Ascending aorta (tissue), 2 donors: ENCODE data around the gene SRSF7. TPM values are rescaled to one million over a fixed set of nuclear protein-coding genes. Genes with fewer than 3 reads are reported as not detected.

Experiments used
- DNase-seq, 2 donors: peaks; one replicate each; pipeline ENCODE4 v3.0.0-alpha.2; 2019; ENCODE audit warnings: low spot score in 2 of 2
- H3K27ac ChIP-seq, 2 donors: fragments of 200-600 bp; sonication (generic); one replicate each; pipeline ENCODE4 v1.5.1; 2016 to 2017; ENCODE audit warnings: mild to moderate bottlenecking in 1 of 2
- H3K27me3 ChIP-seq: fragments of 200-600 bp; sonication (generic); one replicate; pipeline ENCODE4 v1.5.1; 2017
- H3K36me3 ChIP-seq, 2 donors: fragments of 200-600 bp; sonication (generic); one replicate each; pipeline ENCODE4 v1.5.1; 2016
- H3K4me1 ChIP-seq, 2 donors: fragments of 200-600 bp; sonication (generic); one replicate each; pipeline ENCODE4 v1.5.1; 2016 to 2017; ENCODE audit warnings: mild to moderate bottlenecking in 1 of 2
- H3K4me3 ChIP-seq, 2 donors: fragments of 200-600 bp; sonication (generic); one replicate each; pipeline ENCODE4 v1.5.1; 2016 to 2017; ENCODE audit warnings: mild to moderate bottlenecking in 1 of 2
- H3K9me3 ChIP-seq, 2 donors: fragments of 200-600 bp; sonication (generic); one replicate each; pipeline ENCODE4 v1.5.1; 2016
- intact Hi-C: fragments of 100-400 bp; cut with DNase I; formaldehyde crosslinking; loops from one replicate; pipeline ENCODE4 v1.15.1; 2023
- total RNA-seq: library from RNA; depleted of rRNA; stranded (reverse); fragments of >200 nt; gene quantifications from one replicate; pipeline ENCODE4 v1.1.0, GENCODE V29; 2016
- TF ChIP-seq, protein P1 (sequence below), 3 experiments: fragments of 200-600 bp in 2 of 3; fragments of 450-650 bp in 1 of 3; sonication (generic) in 2 of 3; IDR thresholded peaks; one replicate each; pipeline ENCODE4 v1.5.1; 2016 to 2019; ENCODE audit warnings: antibody characterized with exemption in 3 of 3, mild to moderate bottlenecking in 1 of 3, moderate library complexity in 1 of 3

Gene SRSF7
- total RNA-seq, 1 donor from 2014 or later, result 54.1 TPM

GRCh38 chr2:38747819-38748218 lies 3.3 kb downstream of the SRSF7 start:
- intact Hi-C loops, result no loop called here
- no peaks in the 10 kb centered on the region for H3K27me3 ChIP-seq
- peaks cover 52 to 65% of the 10 kb centered on the region in 2 donors for H3K36me3 ChIP-seq
- DNase-seq, result no peak
- H3K9me3 ChIP-seq, result no peaks in the 10 kb centered on the region
- H3K4me3 ChIP-seq, result no peak overlapping the region
- TF ChIP-seq, protein P1, sequence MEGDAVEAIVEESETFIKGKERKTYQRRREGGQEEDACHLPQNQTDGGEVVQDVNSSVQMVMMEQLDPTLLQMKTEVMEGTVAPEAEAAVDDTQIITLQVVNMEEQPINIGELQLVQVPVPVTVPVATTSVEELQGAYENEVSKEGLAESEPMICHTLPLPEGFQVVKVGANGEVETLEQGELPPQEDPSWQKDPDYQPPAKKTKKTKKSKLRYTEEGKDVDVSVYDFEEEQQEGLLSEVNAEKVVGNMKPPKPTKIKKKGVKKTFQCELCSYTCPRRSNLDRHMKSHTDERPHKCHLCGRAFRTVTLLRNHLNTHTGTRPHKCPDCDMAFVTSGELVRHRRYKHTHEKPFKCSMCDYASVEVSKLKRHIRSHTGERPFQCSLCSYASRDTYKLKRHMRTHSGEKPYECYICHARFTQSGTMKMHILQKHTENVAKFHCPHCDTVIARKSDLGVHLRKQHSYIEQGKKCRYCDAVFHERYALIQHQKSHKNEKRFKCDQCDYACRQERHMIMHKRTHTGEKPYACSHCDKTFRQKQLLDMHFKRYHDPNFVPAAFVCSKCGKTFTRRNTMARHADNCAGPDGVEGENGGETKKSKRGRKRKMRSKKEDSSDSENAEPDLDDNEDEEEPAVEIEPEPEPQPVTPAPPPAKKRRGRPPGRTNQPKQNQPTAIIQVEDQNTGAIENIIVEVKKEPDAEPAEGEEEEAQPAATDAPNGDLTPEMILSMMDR (IDR thresholded peaks at IDR 0.05), result no peak
- H3K27ac ChIP-seq, result no peak overlapping the region
- peaks cover 5 to 28% of the 10 kb centered on the region in 2 donors for H3K4me1 ChIP-seq

- TF ChIP-seq, protein P1 (IDR thresholded peaks at IDR 0.05), result no peak
- Histone ChIP-seq H3K9me3 (no peaks in the 10 kb centered on the region), H3K27me3 (no peaks in the 10 kb centered on the region), H3K4me3 (no peak overlapping the region), H3K4me1 (peaks cover 5 to 28% of the 10 kb centered on the region in 2 donors), H3K27ac (peak overlapping the region in 1 of 2 donors; percentile 27), H3K36me3 (peaks cover 56 to 72% of the 10 kb centered on the region in 2 donors)
- no peak for DNase-seq
- intact Hi-C loops, result no loop called here
Observed at GRCh38 chr2:38747007-38747424, 4.1 kb downstream of the SRSF7 start.

GRCh38 chr2:38745267-38745666 lies 5.9 kb downstream of the SRSF7 start:
- DNase-seq, result no peak
- peaks cover 56 to 76% of the 10 kb centered on the region in 2 donors for H3K36me3 ChIP-seq
- H3K27ac ChIP-seq, result no peak overlapping the region
- H3K9me3 ChIP-seq, result no peaks in the 10 kb centered on the region
- TF ChIP-seq, protein P1 (IDR thresholded peaks at IDR 0.05), result no peak
- no peak overlapping the region for H3K4me3 ChIP-seq
- intact Hi-C loops, result no loop called here
- peaks cover 5 to 27% of the 10 kb centered on the region in 2 donors for H3K4me1 ChIP-seq
- no peaks in the 10 kb centered on the region for H3K27me3 ChIP-seq

GRCh38 chr2:38744399-38744780 lies 6.8 kb downstream of the SRSF7 start:
- Histone ChIP-seq H3K4me1 (peaks cover 2 to 24% of the 10 kb centered on the region in 2 donors), H3K9me3 (no peaks in the 10 kb centered on the region), H3K27ac (no peak overlapping the region), H3K27me3 (no peaks in the 10 kb centered on the region), H3K36me3 (peaks cover 56 to 74% of the 10 kb centered on the region in 2 donors), H3K4me3 (no peak overlapping the region)
- intact Hi-C loops, result loop anchor here (5.0 kb wide), 1 partner anchor 427 kb away; no protein-coding TSS in a partner anchor
- TF ChIP-seq, protein P1 (IDR thresholded peaks at IDR 0.05), result no peak
- DNase-seq, result no peak

DNA sequence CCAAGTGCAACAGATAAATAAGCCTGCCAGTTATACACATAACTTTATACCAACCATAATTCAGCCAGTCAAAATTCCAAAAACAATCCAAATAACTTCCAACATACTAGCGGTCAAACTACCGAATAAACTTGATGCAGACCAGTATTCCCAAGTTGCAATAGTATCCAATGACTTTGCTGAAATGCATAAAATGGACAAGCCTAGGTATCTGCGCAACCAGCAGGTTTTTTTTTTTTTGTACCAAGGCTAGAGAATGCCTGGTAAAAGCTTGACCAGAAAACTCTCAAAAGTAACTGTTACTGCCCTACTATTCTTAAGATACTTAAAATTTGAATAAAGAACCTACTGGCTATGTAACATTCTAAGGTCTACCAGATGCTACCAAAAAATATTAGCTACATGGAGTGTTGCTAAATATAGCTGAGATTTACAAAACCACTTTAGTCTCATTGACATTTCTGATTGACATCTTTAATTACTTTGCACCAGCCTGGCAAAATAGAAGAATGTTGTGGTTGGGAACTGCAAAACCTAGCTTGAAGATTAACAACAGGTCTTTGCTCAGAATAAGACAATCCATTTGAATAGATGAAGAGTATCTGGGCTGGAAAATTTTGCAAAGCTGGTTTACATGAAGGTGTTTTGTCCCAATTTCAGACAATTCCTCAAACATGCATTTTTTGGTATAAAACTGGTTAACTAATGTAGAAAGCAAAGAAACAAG lies 7.3 kb downstream of the SRSF7 start:
- TF ChIP-seq, protein P1 (IDR thresholded peaks at IDR 0.05), result no peak
- H3K4me1 ChIP-seq, result peaks cover 0 to 18% of the 10 kb centered on the region in 2 donors
- H3K9me3 ChIP-seq, result no peaks in the 10 kb centered on the region
- H3K4me3 ChIP-seq, result no peak overlapping the region
- H3K27ac ChIP-seq, result no peak overlapping the region
- H3K36me3 ChIP-seq, result peaks cover 56 to 72% of the 10 kb centered on the region in 2 donors
- intact Hi-C loops, result loop anchor here (5.0 kb wide), 1 partner anchor 427 kb away; no protein-coding TSS in a partner anchor
- H3K27me3 ChIP-seq, result no peaks in the 10 kb centered on the region
- no peak for DNase-seq
